Astrocyte (in vitro differentiated cells and primary cell): ENCODE measurements around the gene TNFSF13B. TPM values are rescaled to one million over a fixed set of nuclear protein-coding genes. Genes with fewer than 3 reads are reported as not detected.

Experiments used
- DNase-seq: peaks from one replicate; pipeline ENCODE4 v3.0.0-alpha.2; 2010; ENCODE audit warnings: low read depth
- FAIRE-seq: peaks from 2 replicates; lab custom pipeline; 2011; peaks lifted over from hg19 to GRCh38; lab: Jason Lieb, UNC
- H2AFZ ChIP-seq: 2 replicates; pipeline ENCODE4 v1.6.0; 2012; ENCODE audit warnings: low read depth, low read length, inconsistent platforms
- H3K27ac ChIP-seq: 2 replicates; pipeline ENCODE4 v1.5.1; 2011; ENCODE audit warnings: low read depth, low read length, inconsistent platforms
- H3K27me3 ChIP-seq: 2 replicates; pipeline ENCODE4 v1.6.0; 2011; ENCODE audit warnings: low read length, inconsistent platforms; ENCODE audit not compliant: insufficient read depth
- H3K36me3 ChIP-seq: 2 replicates; pipeline ENCODE4 v1.5.1; 2011; ENCODE audit warnings: low read length, inconsistent platforms; ENCODE audit not compliant: insufficient read depth
- H3K4me1 ChIP-seq: 2 replicates; pipeline ENCODE4 v1.5.1; 2011; ENCODE audit warnings: low read length, inconsistent platforms; ENCODE audit not compliant: insufficient read depth
- H3K4me2 ChIP-seq: 2 replicates; pipeline ENCODE4 v1.6.0; 2012; ENCODE audit warnings: low read length, inconsistent platforms
- H3K4me3 ChIP-seq: 2 replicates; pipeline ENCODE4 v1.5.1; 2011; ENCODE audit warnings: low read depth, mild to moderate bottlenecking, low read length, inconsistent platforms; ENCODE audit not compliant: insufficient read depth
- H3K79me2 ChIP-seq: 2 replicates; pipeline ENCODE4 v1.6.0; 2012; ENCODE audit warnings: mild to moderate bottlenecking, low read length, inconsistent platforms; ENCODE audit not compliant: insufficient read depth
- H3K9ac ChIP-seq: 2 replicates; pipeline ENCODE4 v1.6.0; 2012; ENCODE audit warnings: mild to moderate bottlenecking, low read length, inconsistent platforms
- H3K9me3 ChIP-seq: 2 replicates; pipeline ENCODE4 v1.5.1; 2012; ENCODE audit warnings: low read depth, mild to moderate bottlenecking, low read length, inconsistent platforms; ENCODE audit not compliant: insufficient read depth
- H4K20me1 ChIP-seq: 2 replicates; pipeline ENCODE4 v1.6.0; 2012; ENCODE audit warnings: low read length, inconsistent platforms; ENCODE audit not compliant: insufficient read depth
- H3K27ac Mint-ChIP-seq: one replicate; pipeline ENCODE4 v1.8.0; 2021; ENCODE audit warnings: mild to moderate bottlenecking, mixed read lengths; ENCODE audit not compliant: unreplicated experiment
- H3K27me3 Mint-ChIP-seq: one replicate; pipeline ENCODE4 v1.8.0; 2021; ENCODE audit warnings: low read depth, mixed read lengths; ENCODE audit not compliant: unreplicated experiment
- H3K36me3 Mint-ChIP-seq: one replicate; pipeline ENCODE4 v1.8.0; 2021; ENCODE audit warnings: low read depth, mixed read lengths; ENCODE audit not compliant: unreplicated experiment
- H3K4me1 Mint-ChIP-seq: one replicate; pipeline ENCODE4 v1.8.0; 2021; ENCODE audit warnings: low read depth, mixed read lengths; ENCODE audit not compliant: unreplicated experiment
- H3K4me3 Mint-ChIP-seq: one replicate; pipeline ENCODE4 v1.8.0; 2021; ENCODE audit warnings: mild to moderate bottlenecking, moderate library complexity, mixed read lengths; ENCODE audit not compliant: unreplicated experiment
- H3K9me3 Mint-ChIP-seq: one replicate; pipeline ENCODE4 v1.8.0; 2021; ENCODE audit warnings: mild to moderate bottlenecking, mixed read lengths; ENCODE audit not compliant: unreplicated experiment
- EZH2 ChIP-seq: IDR thresholded peaks from 2 replicates; pipeline ENCODE4 v1.6.1; 2012; ENCODE audit warnings: mild to moderate bottlenecking, low read length, inconsistent platforms; ENCODE audit not compliant: insufficient read depth
- total RNA-seq: library from RNA; stranded (reverse); gene quantifications from 2 replicates; pipeline ENCODE4 v1.2.1, GENCODE V29; 2021
- TF ChIP-seq, protein P1 (sequence below): IDR thresholded peaks from 2 replicates; pipeline ENCODE4 v1.5.1; 2011; ENCODE audit warnings: low read depth, mild to moderate bottlenecking, inconsistent platforms, low read length, moderate library complexity; ENCODE audit not compliant: insufficient read depth

The TNFSF13B gene
- total RNA-seq, 1 donor from 2014 or later, result 1.7 TPM

DNA sequence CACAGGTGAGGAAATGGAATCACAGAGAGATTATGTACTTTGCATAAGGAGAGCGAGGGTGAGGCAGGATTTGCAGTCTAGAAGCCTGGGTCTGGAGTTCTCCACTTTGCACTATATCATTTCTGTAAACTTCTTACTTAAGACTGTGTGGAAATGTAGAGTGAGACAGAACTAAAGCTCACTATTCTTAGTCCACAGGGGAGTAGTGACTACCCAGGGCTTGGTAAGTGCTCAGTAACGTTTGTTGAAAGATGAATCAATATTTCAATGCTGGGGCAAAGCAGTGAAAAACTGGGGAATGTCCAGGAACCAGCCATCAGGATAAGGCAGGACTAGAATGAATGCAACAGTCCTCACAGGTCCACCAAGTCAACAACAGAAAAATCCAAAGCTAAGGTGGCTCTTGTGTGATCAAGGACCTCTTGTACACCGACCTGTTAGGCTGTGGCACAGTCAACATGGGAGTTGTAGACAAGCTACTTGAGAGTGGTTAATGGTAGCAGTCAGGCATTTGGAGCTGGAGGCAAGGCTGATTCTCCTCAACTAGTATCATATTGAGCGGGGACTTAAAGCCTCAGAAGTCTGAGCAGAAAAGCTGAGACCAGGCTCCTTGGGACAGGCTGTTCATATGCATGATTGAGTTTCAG lies 929 bp upstream of the TNFSF13B start:
- no peaks in the 10 kb centered on the region for H3K27me3 ChIP-seq
- Mint-ChIP-seq H3K36me3 (no peaks in the 10 kb centered on the region), H3K27me3 (no peaks in the 10 kb centered on the region), H3K27ac (no peak overlapping the region), H3K4me1 (peaks cover 22% of the 10 kb centered on the region), H3K9me3 (no peaks in the 10 kb centered on the region), H3K4me3 (no peak overlapping the region)
- H3K79me2 ChIP-seq, result no peaks in the 10 kb centered on the region
- H3K4me3 ChIP-seq, result no peak overlapping the region
- no peak overlapping the region for H2AFZ ChIP-seq
- DNase-seq (no peak), FAIRE-seq (no peak)
- no peak overlapping the region for H3K4me2 ChIP-seq
- no peaks in the 10 kb centered on the region for H3K9me3 ChIP-seq
- no peak for TF ChIP-seq EZH2
- TF ChIP-seq, protein P1, sequence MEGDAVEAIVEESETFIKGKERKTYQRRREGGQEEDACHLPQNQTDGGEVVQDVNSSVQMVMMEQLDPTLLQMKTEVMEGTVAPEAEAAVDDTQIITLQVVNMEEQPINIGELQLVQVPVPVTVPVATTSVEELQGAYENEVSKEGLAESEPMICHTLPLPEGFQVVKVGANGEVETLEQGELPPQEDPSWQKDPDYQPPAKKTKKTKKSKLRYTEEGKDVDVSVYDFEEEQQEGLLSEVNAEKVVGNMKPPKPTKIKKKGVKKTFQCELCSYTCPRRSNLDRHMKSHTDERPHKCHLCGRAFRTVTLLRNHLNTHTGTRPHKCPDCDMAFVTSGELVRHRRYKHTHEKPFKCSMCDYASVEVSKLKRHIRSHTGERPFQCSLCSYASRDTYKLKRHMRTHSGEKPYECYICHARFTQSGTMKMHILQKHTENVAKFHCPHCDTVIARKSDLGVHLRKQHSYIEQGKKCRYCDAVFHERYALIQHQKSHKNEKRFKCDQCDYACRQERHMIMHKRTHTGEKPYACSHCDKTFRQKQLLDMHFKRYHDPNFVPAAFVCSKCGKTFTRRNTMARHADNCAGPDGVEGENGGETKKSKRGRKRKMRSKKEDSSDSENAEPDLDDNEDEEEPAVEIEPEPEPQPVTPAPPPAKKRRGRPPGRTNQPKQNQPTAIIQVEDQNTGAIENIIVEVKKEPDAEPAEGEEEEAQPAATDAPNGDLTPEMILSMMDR, result no peak
- no peaks in the 10 kb centered on the region for H4K20me1 ChIP-seq
- peaks cover 7% of the 10 kb centered on the region for H3K4me1 ChIP-seq
- H3K27ac ChIP-seq, result no peak overlapping the region
- no peak overlapping the region for H3K9ac ChIP-seq
- no peaks in the 10 kb centered on the region for H3K36me3 ChIP-seq

DNA sequence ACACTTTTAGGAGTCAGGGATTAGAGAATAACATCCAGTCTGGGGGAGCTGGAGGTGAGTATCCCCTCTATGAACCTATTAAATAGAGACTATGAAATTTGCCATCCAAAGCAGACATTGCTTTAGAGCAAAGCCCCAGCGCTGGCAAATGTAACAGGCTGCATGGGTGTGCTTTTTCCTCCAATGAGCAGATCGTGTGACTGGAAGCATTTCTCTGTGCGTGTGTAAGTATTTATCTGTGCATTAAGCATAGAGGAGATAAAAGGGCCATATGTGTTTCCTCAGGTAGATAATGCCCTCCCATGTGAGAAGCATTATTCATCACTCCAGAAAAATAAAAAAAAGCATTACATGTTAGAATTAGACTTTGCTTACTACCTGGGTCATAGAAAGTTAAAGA lies 924 bp downstream of the TNFSF13B start:
- no peaks in the 10 kb centered on the region for H3K9me3 Mint-ChIP-seq
- Histone ChIP-seq H3K4me3 (no peak overlapping the region), H3K27ac (no peak overlapping the region), H3K79me2 (no peaks in the 10 kb centered on the region), H3K27me3 (no peaks in the 10 kb centered on the region), H3K4me2 (peak overlapping the region; percentile 63), H3K4me1 (peaks cover 7% of the 10 kb centered on the region), H2AFZ (no peak overlapping the region), H3K9ac (no peak overlapping the region), H3K36me3 (no peaks in the 10 kb centered on the region), H3K9me3 (no peaks in the 10 kb centered on the region), H4K20me1 (no peaks in the 10 kb centered on the region)
- DNase-seq (no peak), FAIRE-seq (no peak)
- H3K4me1 Mint-ChIP-seq, result peaks cover 22% of the 10 kb centered on the region
- no peak overlapping the region for H3K27ac Mint-ChIP-seq
- H3K27me3 Mint-ChIP-seq, result no peaks in the 10 kb centered on the region
- TF ChIP-seq, protein P1, result no peak
- TF ChIP-seq EZH2, result no peak
- H3K4me3 Mint-ChIP-seq, result no peak overlapping the region
- no peaks in the 10 kb centered on the region for H3K36me3 Mint-ChIP-seq

DNA sequence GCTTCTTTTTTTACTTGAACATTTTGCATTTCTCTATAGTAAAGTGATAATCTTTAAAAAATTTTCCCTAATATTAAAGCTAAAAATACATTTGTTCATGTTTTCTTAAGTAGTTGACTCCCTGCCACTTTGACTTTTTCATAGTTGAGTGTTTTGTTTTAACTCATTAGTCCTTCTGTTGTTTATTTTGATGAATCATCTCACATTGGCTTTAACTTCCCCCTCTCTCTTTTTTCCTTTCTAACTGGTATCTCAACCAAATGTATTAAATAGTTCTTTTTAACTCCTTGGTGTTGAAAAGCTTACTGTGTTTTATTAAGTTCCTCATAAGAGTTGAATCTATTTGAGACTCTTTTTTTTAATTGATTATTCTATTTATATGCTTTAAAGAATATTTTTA lies 2.8 kb downstream of the TNFSF13B start:
- H3K4me2 ChIP-seq, result no peak overlapping the region
- no peak overlapping the region for H2AFZ ChIP-seq
- H3K79me2 ChIP-seq, result no peaks in the 10 kb centered on the region
- TF ChIP-seq, protein P1, result no peak
- no peak for TF ChIP-seq EZH2
- Mint-ChIP-seq H3K4me1 (peaks cover 17% of the 10 kb centered on the region), H3K9me3 (no peaks in the 10 kb centered on the region), H3K27ac (no peak overlapping the region), H3K27me3 (no peaks in the 10 kb centered on the region), H3K36me3 (no peaks in the 10 kb centered on the region), H3K4me3 (no peak overlapping the region)
- H3K27ac ChIP-seq, result no peak overlapping the region
- H3K36me3 ChIP-seq, result no peaks in the 10 kb centered on the region
- no peak overlapping the region for H3K4me3 ChIP-seq
- no peak for DNase-seq
- H3K27me3 ChIP-seq, result no peaks in the 10 kb centered on the region
- H3K9ac ChIP-seq, result no peak overlapping the region
- no peaks in the 10 kb centered on the region for H4K20me1 ChIP-seq
- FAIRE-seq, result no peak
- peaks cover 7% of the 10 kb centered on the region for H3K4me1 ChIP-seq
- H3K9me3 ChIP-seq, result no peaks in the 10 kb centered on the region
